Smooth muscle cell (in vitro differentiated cells): ENCODE results near the gene AMPD2. TPM values are rescaled to one million over a fixed set of nuclear protein-coding genes. Genes with fewer than 3 reads are reported as not detected.

Source experiments
- DNase-seq: peaks from one replicate; lab custom pipeline; 2025; ENCODE audit not compliant: unreplicated experiment; lab: John Stamatoyannopoulos, UW
- H2AFZ ChIP-seq: fragments of 200-600 bp; sonication (generic); 2 replicates; pipeline ENCODE4 v1.6.0; 2016; ENCODE audit warnings: antibody characterized with exemption, low read depth, mild to moderate bottlenecking
- H3F3A ChIP-seq: fragments of 200-600 bp; sonication (generic); 2 replicates; pipeline ENCODE4 v1.6.0; 2017; ENCODE audit warnings: antibody characterized with exemption, low read depth
- H3K27ac ChIP-seq: fragments of 200-600 bp; sonication (generic); 2 replicates; pipeline ENCODE4 v1.5.1; 2016; ENCODE audit warnings: low read depth, mild to moderate bottlenecking
- H3K27me3 ChIP-seq: fragments of 200-600 bp; sonication (generic); 2 replicates; pipeline ENCODE4 v1.6.1; 2016; ENCODE audit warnings: low read depth, mild to moderate bottlenecking
- H3K36me3 ChIP-seq: fragments of 200-600 bp; sonication (generic); 2 replicates; pipeline ENCODE4 v1.5.1; 2016; ENCODE audit warnings: low read depth
- H3K4me1 ChIP-seq: fragments of 200-600 bp; sonication (generic); 2 replicates; pipeline ENCODE4 v1.5.1; 2016; ENCODE audit warnings: low read depth
- H3K4me2 ChIP-seq: fragments of 200-600 bp; sonication (generic); 2 replicates; pipeline ENCODE4 v1.6.0; 2016; ENCODE audit warnings: mild to moderate bottlenecking
- H3K4me3 ChIP-seq: fragments of 200-600 bp; sonication (generic); 2 replicates; pipeline ENCODE4 v1.5.1; 2016; ENCODE audit warnings: mild to moderate bottlenecking
- H3K79me2 ChIP-seq: fragments of 200-600 bp; sonication (generic); 2 replicates; pipeline ENCODE4 v1.6.0; 2016; ENCODE audit warnings: low read depth, mild to moderate bottlenecking
- H3K9ac ChIP-seq: fragments of 200-600 bp; sonication (generic); 2 replicates; pipeline ENCODE4 v1.6.0; 2016; ENCODE audit warnings: low read depth
- H3K9me3 ChIP-seq: fragments of 200-600 bp; sonication (generic); replicated peaks from 2 replicates; pipeline ENCODE4 v1.5.1; 2016; ENCODE audit warnings: low read depth
- H4K20me1 ChIP-seq: fragments of 200-600 bp; sonication (generic); 2 replicates; pipeline ENCODE4 v1.6.0; 2016; ENCODE audit warnings: low read depth
- CTCF ChIP-seq: fragments of 200-600 bp; sonication (generic); IDR thresholded peaks from 2 replicates; pipeline ENCODE4 v1.5.1; 2017; ENCODE audit warnings: borderline replicate concordance, mild to moderate bottlenecking, antibody characterized with exemption; ENCODE audit not compliant: insufficient read depth, poor library complexity, severe bottlenecking
- WGBS: methylation state at CpG from one replicate; pipeline ENCODE4 v1.1.7; 2016; ENCODE audit warnings: low lambda C conversion rate; 5-methylcytosine and 5-hydroxymethylcytosine counted together
- polyA plus RNA-seq: library from polyadenylated mRNA; unstranded; fragments of >200 nt; fragmentation: Nextera tagmentation; extraction: Ambion mirVana; gene quantifications from 2 replicates; pipeline ENCODE4 v1.2.1, GENCODE V29; 2016
- total RNA-seq: library from RNA; depleted of rRNA; stranded (reverse); fragments of >200 nt; gene quantifications from 2 replicates; pipeline ENCODE4 v1.2.3, GENCODE V29; 2014

AMPD2 gene
- total and polyA plus RNA-seq, 2 experiments from 2014 or later = 57.4 to 104 TPM

GRCh38 chr1:109634771-109635750, 15.4 kb downstream of the AMPD2 start:
- DNase-seq = no peak
- TF ChIP-seq CTCF = no peak
- 85% methylated on average over 13 of the region's 13 CpGs for WGBS

GRCh38 chr1:109635862-109636200, 16.2 kb downstream of the AMPD2 start:
- Histone ChIP-seq H3K4me3 (no peak overlapping the region), H3K27me3 (no peaks in the 10 kb centered on the region), H2AFZ (no peak overlapping the region), H3K79me2 (no peaks in the 10 kb centered on the region), H3K27ac (no peak overlapping the region), H4K20me1 (no peaks in the 10 kb centered on the region), H3K4me1 (peaks cover 4% of the 10 kb centered on the region), H3K4me2 (peak overlapping the region; percentile 13), H3K9ac (no peak overlapping the region), H3K36me3 (no peaks in the 10 kb centered on the region), H3K9me3 (no peaks in the 10 kb centered on the region), H3F3A (no peaks in the 10 kb centered on the region)
- no peak for DNase-seq
- 81% methylated on average over 2 of the region's 2 CpGs for WGBS
- TF ChIP-seq CTCF = no peak

More at GRCh38 chr1:109634771-109635750, 15.4 kb downstream of the AMPD2 start:
- no peak overlapping the region for H3K4me3 ChIP-seq
- no peaks in the 10 kb centered on the region for H3F3A ChIP-seq
- H3K27me3 ChIP-seq = no peaks in the 10 kb centered on the region
- no peaks in the 10 kb centered on the region for H3K79me2 ChIP-seq
- H3K9ac ChIP-seq = no peak overlapping the region
- H3K9me3 ChIP-seq = no peaks in the 10 kb centered on the region
- H3K4me1 ChIP-seq = peaks cover 4% of the 10 kb centered on the region
- no peak overlapping the region for H2AFZ ChIP-seq
- H3K4me2 ChIP-seq = no peak overlapping the region
- H3K27ac ChIP-seq = no peak overlapping the region
- no peaks in the 10 kb centered on the region for H3K36me3 ChIP-seq
- no peaks in the 10 kb centered on the region for H4K20me1 ChIP-seq

- 33% methylated on average over 9 of the region's 9 CpGs for WGBS
Measured at GRCh38 chr1:109636201-109636952, 16.7 kb downstream of the AMPD2 start.

More at GRCh38 chr1:109636201-109636952, 16.7 kb downstream of the AMPD2 start:
- Histone ChIP-seq H3K9ac (no peak overlapping the region), H3K27me3 (no peaks in the 10 kb centered on the region), H4K20me1 (no peaks in the 10 kb centered on the region), H3K36me3 (no peaks in the 10 kb centered on the region), H3K4me2 (peak overlapping the region; percentile 13), H3K79me2 (no peaks in the 10 kb centered on the region), H3F3A (no peaks in the 10 kb centered on the region), H2AFZ (no peak overlapping the region), H3K4me3 (no peak overlapping the region), H3K27ac (no peak overlapping the region), H3K9me3 (no peaks in the 10 kb centered on the region), H3K4me1 (peaks cover 4% of the 10 kb centered on the region)
- no peak for TF ChIP-seq CTCF
- DNase-seq = no peak
